Liver (tissue), 9 donors: Measurements from ENCODE around the gene MRGPRX1. TPM values are rescaled to one million over a fixed set of nuclear protein-coding genes. Genes with fewer than 3 reads are reported as not detected.

Experiments used
- DNase-seq: peaks from one replicate; pipeline ENCODE4 v3.0.0-alpha.2; 2017; ENCODE audit warnings: low spot score
- H3K27ac ChIP-seq, 2 donors: one replicate each; pipeline ENCODE4 v1.7.0; 2013; ENCODE audit warnings: inconsistent platforms in 2 of 2, low read length in 2 of 2, control low read depth in 1 of 2, low read depth in 1 of 2, mild to moderate bottlenecking in 1 of 2
- H3K27me3 ChIP-seq, 4 donors: one replicate each; pipeline versions ENCODE4 v1.6.1 to v1.7.0; 2013; ENCODE audit warnings: low read length in 3 of 4, inconsistent platforms in 1 of 4, mild to moderate bottlenecking in 1 of 4, moderate library complexity in 1 of 4; ENCODE audit not compliant: control insufficient read depth in 4 of 4, insufficient read depth in 4 of 4
- H3K36me3 ChIP-seq, 4 donors: one replicate each; pipeline versions ENCODE4 v1.6.1 to v1.7.0; 2013; ENCODE audit warnings: low read length in 3 of 4, mild to moderate bottlenecking in 3 of 4, low read depth in 1 of 4, moderate library complexity in 1 of 4; ENCODE audit not compliant: control insufficient read depth in 4 of 4, insufficient read depth in 3 of 4
- H3K4me1 ChIP-seq, 4 donors: one replicate each; pipeline versions ENCODE4 v1.6.1 to v1.7.0; 2013; ENCODE audit warnings: low read length in 3 of 4, mild to moderate bottlenecking in 3 of 4, moderate library complexity in 1 of 4; ENCODE audit not compliant: control insufficient read depth in 4 of 4, insufficient read depth in 4 of 4
- H3K4me3 ChIP-seq, 3 donors: one replicate each; pipeline versions ENCODE4 v1.6.1 to v1.7.0; 2013; ENCODE audit warnings: low read length in 3 of 3, control low read depth in 1 of 3, low read depth in 1 of 3, mild to moderate bottlenecking in 1 of 3
- H3K9ac ChIP-seq, 2 donors: one replicate each; pipeline ENCODE4 v1.7.0; 2013; ENCODE audit warnings: low read length in 2 of 2, mild to moderate bottlenecking in 2 of 2, moderate library complexity in 2 of 2, control low read depth in 1 of 2, low read depth in 1 of 2
- H3K9me3 ChIP-seq, 4 donors: one replicate each; pipeline versions ENCODE4 v1.6.1 to v1.7.0; 2013; ENCODE audit warnings: low read length in 3 of 4; ENCODE audit not compliant: control insufficient read depth in 4 of 4
- EGR1 ChIP-seq, 2 donors: IDR thresholded peaks; 2 replicates each; pipeline ENCODE4 v1.6.1; 2016 to 2018; ENCODE audit warnings: antibody characterized with exemption in 2 of 2, low read depth in 2 of 2
- FOXA1 ChIP-seq: IDR thresholded peaks from 2 replicates; pipeline ENCODE4 v1.6.1; 2016; ENCODE audit warnings: antibody characterized with exemption
- FOXA2 ChIP-seq: IDR thresholded peaks from 2 replicates; pipeline ENCODE4 v1.6.1; 2016; ENCODE audit warnings: antibody characterized with exemption
- GABPA ChIP-seq, 2 donors: IDR thresholded peaks in 1 of 2; conservative IDR thresholded peaks in 1 of 2; 2 replicates each; pipeline ENCODE4 v1.6.1; 2016; ENCODE audit warnings: antibody characterized with exemption in 2 of 2, mild to moderate bottlenecking in 1 of 2, moderate library complexity in 1 of 2
- HNF4A ChIP-seq, 2 donors: conservative IDR thresholded peaks; 2 replicates each; pipeline ENCODE4 v1.6.1; 2016; ENCODE audit warnings: antibody characterized with exemption in 2 of 2, mild to moderate bottlenecking in 2 of 2
- HNF4G ChIP-seq: IDR thresholded peaks from 2 replicates; pipeline ENCODE4 v1.6.1; 2016; ENCODE audit warnings: antibody characterized with exemption
- JUND ChIP-seq, 2 donors: IDR thresholded peaks; 2 replicates each; pipeline ENCODE4 v1.6.1; 2016; ENCODE audit warnings: antibody characterized with exemption in 2 of 2
- NR2F2 ChIP-seq: IDR thresholded peaks from 2 replicates; pipeline ENCODE4 v1.6.1; 2016; ENCODE audit warnings: antibody characterized with exemption
- RAD21 ChIP-seq, 2 donors: IDR thresholded peaks; 2 replicates each; pipeline ENCODE4 v1.6.1; 2016; ENCODE audit warnings: antibody characterized with exemption in 2 of 2, mild to moderate bottlenecking in 2 of 2
- RXRA ChIP-seq, 2 donors: IDR thresholded peaks; 2 replicates each; pipeline ENCODE4 v1.6.1; 2017 to 2018; ENCODE audit warnings: antibody characterized with exemption in 2 of 2, mild to moderate bottlenecking in 1 of 2
- SP1 ChIP-seq: IDR thresholded peaks from 2 replicates; pipeline ENCODE4 v1.6.1; 2018; ENCODE audit warnings: antibody characterized with exemption, mild to moderate bottlenecking
- TAF1 ChIP-seq: conservative IDR thresholded peaks from 2 replicates; pipeline ENCODE4 v1.6.1; 2016; ENCODE audit warnings: antibody characterized with exemption, mild to moderate bottlenecking
- YY1 ChIP-seq: IDR thresholded peaks from 2 replicates; pipeline ENCODE4 v1.6.1; 2016; ENCODE audit warnings: antibody characterized with exemption, mild to moderate bottlenecking
- WGBS: extraction: QIAGEN DNeasy Blood & Tissue Kit; methylation state at CpG from one replicate; pipeline ENCODE4 v1.1.7; 2013; 5-methylcytosine and 5-hydroxymethylcytosine counted together
- polyA plus RNA-seq, 2 donors: library from polyadenylated mRNA; stranded (reverse) in 1 of 2; unstranded in 1 of 2; fragments of 200-250 nt in 1 of 2; fragments of >200 nt in 1 of 2; fragmentation: Nextera tagmentation in 1 of 2; extraction: Ambion mirVana in 1 of 2; gene quantifications; one replicate each; pipeline versions ENCODE4 v1.2.1 to v1.2.3, GENCODE V29; 2013 to 2015
- total RNA-seq, 2 donors: library from RNA; depleted of rRNA; stranded (reverse); fragments of >200 nt; gene quantifications; one replicate each; pipeline ENCODE4 v1.2.3, GENCODE V29; 2014
- TF ChIP-seq, protein P1 (sequence below): IDR thresholded peaks from 2 replicates; pipeline ENCODE4 v1.6.1; 2016; ENCODE audit warnings: antibody characterized with exemption
- TF ChIP-seq, protein P2 (sequence below): fragments of 150-350 bp; IDR thresholded peaks from 2 replicates; pipeline ENCODE4 v1.5.1; 2017; ENCODE audit warnings: improper control_type of control experiment, low read depth, low read length; ENCODE audit not compliant: missing input control
- TF ChIP-seq, protein P3 (sequence below): IDR thresholded peaks from 2 replicates; pipeline ENCODE4 v1.6.1; 2016; ENCODE audit warnings: antibody characterized with exemption
- TF ChIP-seq, protein P4 (sequence below): IDR thresholded peaks from 2 replicates; pipeline ENCODE4 v1.6.1; 2016; ENCODE audit warnings: antibody characterized with exemption, mild to moderate bottlenecking
- TF ChIP-seq, protein P5 (sequence below): IDR thresholded peaks from 2 replicates; pipeline ENCODE4 v1.6.1; 2016; ENCODE audit warnings: antibody characterized with exemption
- donor health status: healthy.
- donor health status: healthy.
- donor health status: healthy.
- donor health status: healthy.
- donor health status: healthy.

The MRGPRX1 gene
- total and polyA plus RNA-seq, 4 donors: not detected

DNA sequence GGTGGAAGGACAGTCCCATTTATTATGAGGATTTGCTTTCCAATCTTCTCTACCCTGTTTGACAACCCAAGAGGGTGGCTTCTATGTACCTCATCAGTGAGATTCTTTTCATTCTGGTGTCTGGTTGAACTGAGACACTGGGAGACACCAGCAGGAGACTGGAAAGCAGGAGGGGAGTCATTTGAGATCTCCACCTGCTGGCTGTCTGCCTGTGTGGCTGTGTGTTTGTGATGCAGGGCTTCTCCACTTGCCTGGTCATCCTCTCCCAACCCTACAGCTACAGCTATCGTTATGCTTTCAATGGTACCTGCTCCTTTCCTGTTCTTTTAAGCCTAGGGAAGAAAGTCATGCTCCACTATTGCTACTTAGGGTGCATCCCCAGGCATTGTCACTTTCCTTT is 48.6 kb downstream of the MRGPRX1 start:
- Histone ChIP-seq H3K27me3 (peaks cover 0 to 2% (median 0%) of the 10 kb centered on the region in 4 donors), H3K9ac (no peak overlapping the region), H3K9me3 (no peaks in the 10 kb centered on the region), H3K36me3 (no peaks in the 10 kb centered on the region), H3K4me3 (no peak overlapping the region), H3K4me1 (no peaks in the 10 kb centered on the region), H3K27ac (no peak overlapping the region)
- TF ChIP-seq SP1 (no peak), FOXA2 (no peak), HNF4G (no peak), RAD21 (IDR thresholded peaks at IDR 0.05) (no peak), JUND (IDR thresholded peaks at IDR 0.05) (no peak), TAF1 (no peak), EGR1 (IDR thresholded peaks at IDR 0.05; ENCODE audit: low read depth in 2 of 2) (no peak), FOXA1 (no peak), GABPA (IDR thresholded peaks at IDR 0.05 in 1 of 2, conservative IDR thresholded peaks at IDR 0.05 in 1 of 2) (no peak), NR2F2 (no peak), RXRA (IDR thresholded peaks at IDR 0.05) (no peak), YY1 (no peak), HNF4A (conservative IDR thresholded peaks at IDR 0.05) (no peak)
- TF ChIP-seq, protein P1, sequence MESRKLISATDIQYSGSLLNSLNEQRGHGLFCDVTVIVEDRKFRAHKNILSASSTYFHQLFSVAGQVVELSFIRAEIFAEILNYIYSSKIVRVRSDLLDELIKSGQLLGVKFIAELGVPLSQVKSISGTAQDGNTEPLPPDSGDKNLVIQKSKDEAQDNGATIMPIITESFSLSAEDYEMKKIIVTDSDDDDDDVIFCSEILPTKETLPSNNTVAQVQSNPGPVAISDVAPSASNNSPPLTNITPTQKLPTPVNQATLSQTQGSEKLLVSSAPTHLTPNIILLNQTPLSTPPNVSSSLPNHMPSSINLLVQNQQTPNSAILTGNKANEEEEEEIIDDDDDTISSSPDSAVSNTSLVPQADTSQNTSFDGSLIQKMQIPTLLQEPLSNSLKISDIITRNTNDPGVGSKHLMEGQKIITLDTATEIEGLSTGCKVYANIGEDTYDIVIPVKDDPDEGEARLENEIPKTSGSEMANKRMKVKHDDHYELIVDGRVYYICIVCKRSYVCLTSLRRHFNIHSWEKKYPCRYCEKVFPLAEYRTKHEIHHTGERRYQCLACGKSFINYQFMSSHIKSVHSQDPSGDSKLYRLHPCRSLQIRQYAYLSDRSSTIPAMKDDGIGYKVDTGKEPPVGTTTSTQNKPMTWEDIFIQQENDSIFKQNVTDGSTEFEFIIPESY: no peak
- TF ChIP-seq, protein P2, sequence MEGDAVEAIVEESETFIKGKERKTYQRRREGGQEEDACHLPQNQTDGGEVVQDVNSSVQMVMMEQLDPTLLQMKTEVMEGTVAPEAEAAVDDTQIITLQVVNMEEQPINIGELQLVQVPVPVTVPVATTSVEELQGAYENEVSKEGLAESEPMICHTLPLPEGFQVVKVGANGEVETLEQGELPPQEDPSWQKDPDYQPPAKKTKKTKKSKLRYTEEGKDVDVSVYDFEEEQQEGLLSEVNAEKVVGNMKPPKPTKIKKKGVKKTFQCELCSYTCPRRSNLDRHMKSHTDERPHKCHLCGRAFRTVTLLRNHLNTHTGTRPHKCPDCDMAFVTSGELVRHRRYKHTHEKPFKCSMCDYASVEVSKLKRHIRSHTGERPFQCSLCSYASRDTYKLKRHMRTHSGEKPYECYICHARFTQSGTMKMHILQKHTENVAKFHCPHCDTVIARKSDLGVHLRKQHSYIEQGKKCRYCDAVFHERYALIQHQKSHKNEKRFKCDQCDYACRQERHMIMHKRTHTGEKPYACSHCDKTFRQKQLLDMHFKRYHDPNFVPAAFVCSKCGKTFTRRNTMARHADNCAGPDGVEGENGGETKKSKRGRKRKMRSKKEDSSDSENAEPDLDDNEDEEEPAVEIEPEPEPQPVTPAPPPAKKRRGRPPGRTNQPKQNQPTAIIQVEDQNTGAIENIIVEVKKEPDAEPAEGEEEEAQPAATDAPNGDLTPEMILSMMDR: no peak
- TF ChIP-seq, protein P3, sequence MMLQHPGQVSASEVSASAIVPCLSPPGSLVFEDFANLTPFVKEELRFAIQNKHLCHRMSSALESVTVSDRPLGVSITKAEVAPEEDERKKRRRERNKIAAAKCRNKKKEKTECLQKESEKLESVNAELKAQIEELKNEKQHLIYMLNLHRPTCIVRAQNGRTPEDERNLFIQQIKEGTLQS: no peak
- TF ChIP-seq, protein P4, sequence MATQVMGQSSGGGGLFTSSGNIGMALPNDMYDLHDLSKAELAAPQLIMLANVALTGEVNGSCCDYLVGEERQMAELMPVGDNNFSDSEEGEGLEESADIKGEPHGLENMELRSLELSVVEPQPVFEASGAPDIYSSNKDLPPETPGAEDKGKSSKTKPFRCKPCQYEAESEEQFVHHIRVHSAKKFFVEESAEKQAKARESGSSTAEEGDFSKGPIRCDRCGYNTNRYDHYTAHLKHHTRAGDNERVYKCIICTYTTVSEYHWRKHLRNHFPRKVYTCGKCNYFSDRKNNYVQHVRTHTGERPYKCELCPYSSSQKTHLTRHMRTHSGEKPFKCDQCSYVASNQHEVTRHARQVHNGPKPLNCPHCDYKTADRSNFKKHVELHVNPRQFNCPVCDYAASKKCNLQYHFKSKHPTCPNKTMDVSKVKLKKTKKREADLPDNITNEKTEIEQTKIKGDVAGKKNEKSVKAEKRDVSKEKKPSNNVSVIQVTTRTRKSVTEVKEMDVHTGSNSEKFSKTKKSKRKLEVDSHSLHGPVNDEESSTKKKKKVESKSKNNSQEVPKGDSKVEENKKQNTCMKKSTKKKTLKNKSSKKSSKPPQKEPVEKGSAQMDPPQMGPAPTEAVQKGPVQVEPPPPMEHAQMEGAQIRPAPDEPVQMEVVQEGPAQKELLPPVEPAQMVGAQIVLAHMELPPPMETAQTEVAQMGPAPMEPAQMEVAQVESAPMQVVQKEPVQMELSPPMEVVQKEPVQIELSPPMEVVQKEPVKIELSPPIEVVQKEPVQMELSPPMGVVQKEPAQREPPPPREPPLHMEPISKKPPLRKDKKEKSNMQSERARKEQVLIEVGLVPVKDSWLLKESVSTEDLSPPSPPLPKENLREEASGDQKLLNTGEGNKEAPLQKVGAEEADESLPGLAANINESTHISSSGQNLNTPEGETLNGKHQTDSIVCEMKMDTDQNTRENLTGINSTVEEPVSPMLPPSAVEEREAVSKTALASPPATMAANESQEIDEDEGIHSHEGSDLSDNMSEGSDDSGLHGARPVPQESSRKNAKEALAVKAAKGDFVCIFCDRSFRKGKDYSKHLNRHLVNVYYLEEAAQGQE: no peak
- TF ChIP-seq, protein P5, sequence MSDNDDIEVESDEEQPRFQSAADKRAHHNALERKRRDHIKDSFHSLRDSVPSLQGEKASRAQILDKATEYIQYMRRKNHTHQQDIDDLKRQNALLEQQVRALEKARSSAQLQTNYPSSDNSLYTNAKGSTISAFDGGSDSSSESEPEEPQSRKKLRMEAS: no peak
- no peak for DNase-seq
- 50% methylated on average over 1 of the region's 1 CpG for WGBS

Other genes with a start within 250 kb of the MRGPRX1 start
- gene TMEM86A, start 240.6 kb downstream of the MRGPRX1 start, total RNA-seq: 1 to 10 TPM; 2.0 to 2.7 TPM
- 1 to 10 TPM; 1.8 to 2.1 TPM for gene TMEM86A, start 240.6 kb downstream of the MRGPRX1 start, polyA plus RNA-seq
- gene IGSF22, start 213.2 kb downstream of the MRGPRX1 start, total RNA-seq: not detected
- gene IGSF22, start 213.2 kb downstream of the MRGPRX1 start, polyA plus RNA-seq: under 1 TPM; 0.12 to 0.26 TPM
- not detected for gene PTPN5, start 147.6 kb downstream of the MRGPRX1 start, total RNA-seq
- not detected for gene PTPN5, start 147.6 kb downstream of the MRGPRX1 start, polyA plus RNA-seq
- gene MRGPRX2, start 121.3 kb upstream of the MRGPRX1 start, total RNA-seq: not detected
- gene MRGPRX2, start 121.3 kb upstream of the MRGPRX1 start, polyA plus RNA-seq: not detected
- gene ZDHHC13, start 177.8 kb upstream of the MRGPRX1 start, total RNA-seq: 1 to 10 TPM; 3.9 to 8.2 TPM
- 1 to 10 TPM; 1.2 to 1.5 TPM for gene ZDHHC13, start 177.8 kb upstream of the MRGPRX1 start, polyA plus RNA-seq